Skeletal muscle satellite cell (primary cell): ENCODE data around the gene USP13.
"Not testable (repeated sequence)": the region's sequence is repeated elsewhere in the genome, so short reads cannot be mapped to it uniquely, and the experiment has no call there.

Experiments used
- H3K27me3 ChIP-seq: 2 replicates; pipeline ENCODE4 v1.7.0; 2013; ENCODE audit warnings: low read length; ENCODE audit not compliant: control insufficient read depth, insufficient read depth
- H3K36me3 ChIP-seq: 2 replicates; pipeline ENCODE4 v1.7.0; 2013; ENCODE audit warnings: mild to moderate bottlenecking, control low read depth, low read length; ENCODE audit not compliant: insufficient read depth
- H3K4me1 ChIP-seq: 2 replicates; pipeline ENCODE4 v1.7.0; 2013; ENCODE audit warnings: low read length; ENCODE audit not compliant: control insufficient read depth, insufficient read depth
- H3K4me2 ChIP-seq: 2 replicates; pipeline ENCODE4 v1.7.0; 2013; ENCODE audit warnings: mild to moderate bottlenecking, low read length
- H3K4me3 ChIP-seq: 2 replicates; pipeline ENCODE4 v1.7.0; 2013; ENCODE audit warnings: low read length
- H3K9ac ChIP-seq: 2 replicates; pipeline ENCODE4 v1.7.0; 2013; ENCODE audit warnings: mild to moderate bottlenecking, low read depth, low read length, moderate library complexity
- H3K9me3 ChIP-seq: replicated peaks from 2 replicates; pipeline ENCODE4 v1.7.0; 2013; ENCODE audit warnings: mild to moderate bottlenecking, control low read depth, low read length

The USP13 gene

DNA sequence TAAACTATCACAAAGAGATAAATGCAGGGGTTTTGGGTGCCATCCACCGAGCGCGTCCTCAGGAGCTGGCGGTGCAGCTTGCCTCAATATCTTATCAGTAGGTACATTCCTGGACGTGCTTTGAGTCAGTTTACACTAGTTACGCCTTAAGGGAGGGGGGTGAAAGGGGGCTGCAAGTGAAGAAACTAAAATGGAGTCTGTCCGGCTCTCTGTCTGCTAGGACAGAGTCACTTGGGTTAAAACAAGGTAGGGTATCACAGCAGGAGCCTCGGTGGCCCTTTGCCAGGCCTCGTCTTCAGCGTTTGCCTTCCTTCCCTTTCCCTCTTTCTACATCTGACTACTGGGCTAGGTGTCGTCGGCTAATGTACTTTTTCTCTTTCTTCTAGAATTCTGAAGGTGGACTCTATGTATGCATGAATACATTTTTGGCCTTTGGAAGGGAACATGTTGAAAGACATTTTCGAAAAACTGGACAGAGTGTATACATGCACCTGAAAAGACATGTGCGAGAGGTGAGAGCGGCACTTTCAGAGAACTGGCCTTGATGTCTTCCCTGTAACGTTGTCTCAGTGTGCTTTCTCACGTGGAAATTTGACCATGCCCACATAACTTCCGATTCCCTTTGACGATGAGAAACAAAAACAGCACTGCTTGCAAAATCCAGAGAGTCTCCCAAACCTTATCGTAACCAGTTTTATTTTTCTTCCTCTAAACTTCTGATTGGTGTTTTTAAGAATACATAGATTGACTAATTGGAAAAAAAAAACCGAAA, 28.8 kb downstream of the USP13 start:
- Histone ChIP-seq H3K4me1 (peaks cover 11% of the 10 kb centered on the region), H3K4me3 (no peak overlapping the region), H3K27me3 (no peaks in the 10 kb centered on the region), H3K4me2 (no peak overlapping the region), H3K9me3 (no peaks in the 10 kb centered on the region), H3K9ac (no peak overlapping the region), H3K36me3 (no peaks in the 10 kb centered on the region)

DNA sequence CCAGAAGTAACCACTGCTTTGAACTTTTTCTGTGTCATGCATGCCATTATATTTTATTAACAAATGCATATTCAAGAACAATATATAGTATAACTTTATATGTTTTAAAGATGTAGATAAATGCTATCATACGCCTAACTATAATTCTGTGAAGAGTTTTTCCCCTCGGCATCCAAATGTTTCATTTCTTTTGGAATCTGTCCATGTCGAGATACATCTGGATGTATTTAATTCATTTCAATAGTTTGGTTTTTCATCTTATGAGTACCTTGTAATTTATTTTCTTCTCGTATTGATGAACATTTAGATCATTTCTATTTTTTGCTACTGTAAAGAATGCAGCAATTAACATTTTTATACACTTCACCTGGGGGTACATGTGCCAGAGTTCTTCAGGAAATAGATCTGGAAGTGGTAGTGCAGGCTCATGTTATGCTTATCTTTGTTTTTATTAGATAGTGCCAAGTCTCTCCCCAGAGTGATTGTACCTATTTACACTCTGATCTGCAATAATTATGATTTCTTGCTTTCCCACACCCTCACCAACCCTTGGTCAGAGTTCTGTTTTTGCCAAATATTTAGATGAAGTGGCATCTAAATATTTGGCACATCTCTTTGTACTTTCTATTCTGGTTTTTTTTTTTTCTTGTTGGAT, 29.7 kb downstream of the USP13 start:
- Histone ChIP-seq H3K4me3 (no peak overlapping the region), H3K36me3 (no peaks in the 10 kb centered on the region), H3K9me3 (no peaks in the 10 kb centered on the region), H3K27me3 (no peaks in the 10 kb centered on the region), H3K4me2 (no peak overlapping the region), H3K4me1 (peaks cover 11% of the 10 kb centered on the region), H3K9ac (no peak overlapping the region)

DNA sequence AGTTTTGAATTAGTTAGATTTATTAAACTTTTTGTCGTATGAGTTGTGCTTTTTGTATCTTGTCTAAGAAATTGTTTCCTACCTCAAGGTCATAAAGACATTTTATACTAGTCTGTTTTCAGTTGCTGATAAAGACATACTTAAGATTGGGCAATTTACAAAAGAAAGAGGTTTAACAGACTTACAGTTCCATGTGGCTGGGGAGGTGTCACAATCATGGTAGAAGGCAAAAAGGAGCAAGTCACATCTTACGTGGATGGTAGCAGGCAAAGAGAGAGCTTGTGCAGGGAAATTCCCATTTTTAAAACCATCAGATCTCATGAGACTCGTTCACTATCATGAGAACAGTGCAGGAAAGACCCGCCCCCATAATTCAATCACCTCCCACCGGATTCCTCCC, 30.4 kb downstream of the USP13 start:
- not testable (repeated sequence) for H3K4me3 ChIP-seq, H3K9me3 ChIP-seq, H3K36me3 ChIP-seq, H3K27me3 ChIP-seq, H3K4me2 ChIP-seq, H3K9ac ChIP-seq
- peaks cover 12% of the 10 kb centered on the region for H3K4me1 ChIP-seq

DNA sequence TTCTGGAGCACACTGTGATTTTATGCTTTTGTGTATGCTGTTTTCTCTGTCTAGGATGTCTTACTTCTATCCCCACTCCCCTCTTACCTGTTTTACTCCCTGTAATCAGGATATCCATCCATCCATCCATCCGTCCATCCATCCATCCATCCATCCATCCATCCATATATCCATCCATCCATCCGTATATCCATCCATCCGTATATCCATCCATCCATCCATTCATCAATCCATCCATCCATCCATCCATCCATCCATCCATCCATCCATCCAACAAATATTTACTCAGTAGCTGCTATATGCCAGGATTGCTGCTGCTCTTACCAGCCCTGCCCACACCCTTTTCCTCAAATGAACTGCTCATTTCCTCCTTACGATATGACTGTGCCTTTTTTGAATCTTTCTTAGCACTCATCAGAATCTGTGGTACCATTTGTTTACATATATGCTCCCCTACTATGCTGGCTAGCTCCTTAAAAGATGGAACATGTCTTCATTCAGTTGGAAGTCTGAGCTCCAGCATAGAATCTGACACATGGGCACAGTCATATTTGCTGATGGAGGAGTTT, 35.2 kb downstream of the USP13 start:
- H3K9me3 ChIP-seq = no peaks in the 10 kb centered on the region
- no peak overlapping the region for H3K4me3 ChIP-seq
- H3K27me3 ChIP-seq = no peaks in the 10 kb centered on the region
- no peak overlapping the region for H3K9ac ChIP-seq
- H3K4me2 ChIP-seq = no peak overlapping the region
- no peaks in the 10 kb centered on the region for H3K36me3 ChIP-seq
- peaks cover 7% of the 10 kb centered on the region for H3K4me1 ChIP-seq

DNA sequence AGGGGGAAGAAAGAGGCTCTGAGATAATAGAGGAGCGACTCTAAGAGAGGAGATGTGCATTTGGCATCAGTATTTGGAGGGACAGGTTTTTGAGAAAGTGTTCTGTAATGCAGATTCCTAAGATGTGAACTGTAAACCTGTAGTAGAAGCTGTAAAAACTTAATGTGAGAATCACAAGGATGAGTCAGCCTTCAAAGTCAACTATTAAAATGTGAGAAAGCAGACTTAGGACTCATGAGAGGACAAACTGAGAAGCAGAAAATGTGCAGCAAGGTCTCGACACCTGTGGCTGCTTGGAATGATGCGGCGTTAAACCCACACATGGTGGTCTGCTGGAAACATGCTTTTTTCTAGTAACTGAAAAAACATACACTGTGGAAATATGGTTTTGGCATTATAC, 36.0 kb downstream of the USP13 start:
- Histone ChIP-seq H3K4me1 (peaks cover 7% of the 10 kb centered on the region), H3K4me2 (no peak overlapping the region), H3K4me3 (no peak overlapping the region), H3K9me3 (no peaks in the 10 kb centered on the region), H3K27me3 (no peaks in the 10 kb centered on the region), H3K9ac (no peak overlapping the region), H3K36me3 (no peaks in the 10 kb centered on the region)

DNA sequence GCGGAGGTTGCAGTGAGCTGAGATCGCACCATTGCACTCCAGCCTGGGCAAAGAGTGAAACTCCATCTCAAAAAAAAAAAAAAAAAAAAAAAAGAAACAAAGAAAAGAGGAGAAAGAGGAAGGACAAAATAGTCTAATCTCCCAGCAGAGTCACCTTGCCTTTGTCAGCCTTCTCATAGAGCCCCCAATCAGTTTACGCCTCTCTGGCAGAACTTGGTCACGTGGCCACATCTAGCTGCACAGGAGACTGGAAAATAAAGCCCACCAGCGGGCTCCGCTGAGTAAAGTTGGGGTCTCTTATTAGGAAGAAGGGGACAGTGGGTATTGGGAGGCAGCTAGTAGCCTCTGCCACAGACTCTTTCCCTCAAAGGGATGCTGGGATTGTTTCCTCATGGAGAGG, 41.9 kb downstream of the USP13 start:
- Histone ChIP-seq H3K27me3 (no peaks in the 10 kb centered on the region), H3K4me2 (no peak overlapping the region), H3K36me3 (no peaks in the 10 kb centered on the region), H3K9me3 (no peaks in the 10 kb centered on the region), H3K9ac (no peak overlapping the region), H3K4me3 (no peak overlapping the region), H3K4me1 (no peaks in the 10 kb centered on the region)

DNA sequence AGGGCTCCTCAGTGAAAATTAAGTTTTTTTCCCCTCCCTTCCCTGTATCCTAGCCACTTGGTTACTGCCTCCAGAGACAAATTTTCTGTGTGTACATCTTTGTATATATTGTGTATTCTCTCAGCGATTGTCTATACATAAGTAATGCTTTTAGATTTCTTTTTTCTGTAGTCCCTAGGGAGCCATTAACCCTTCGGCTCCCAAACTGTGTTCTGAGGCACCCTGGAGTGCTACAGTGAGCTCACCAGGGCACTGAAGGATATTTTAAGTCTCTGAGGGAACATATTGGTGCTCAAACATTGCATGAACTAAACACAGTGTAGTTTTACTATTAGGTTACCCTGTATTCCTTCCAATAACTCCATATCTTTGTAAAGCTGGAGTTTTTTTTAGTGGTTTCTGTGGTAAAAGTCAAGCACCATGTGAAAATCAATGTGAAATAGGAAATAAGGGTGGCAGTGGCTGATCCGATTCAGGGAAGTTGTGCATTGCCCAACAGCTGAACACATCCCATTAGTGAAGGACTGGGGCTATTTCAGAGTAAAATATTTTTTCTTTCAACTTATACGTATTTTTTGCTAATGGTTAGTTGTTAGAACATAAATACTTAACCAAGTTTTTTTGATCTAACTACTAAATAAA, 43.0 kb downstream of the USP13 start:
- no peaks in the 10 kb centered on the region for H3K4me1 ChIP-seq
- H3K9ac ChIP-seq = no peak overlapping the region
- H3K36me3 ChIP-seq = no peaks in the 10 kb centered on the region
- H3K27me3 ChIP-seq = no peaks in the 10 kb centered on the region
- no peak overlapping the region for H3K4me3 ChIP-seq
- H3K9me3 ChIP-seq = no peaks in the 10 kb centered on the region
- no peak overlapping the region for H3K4me2 ChIP-seq

DNA sequence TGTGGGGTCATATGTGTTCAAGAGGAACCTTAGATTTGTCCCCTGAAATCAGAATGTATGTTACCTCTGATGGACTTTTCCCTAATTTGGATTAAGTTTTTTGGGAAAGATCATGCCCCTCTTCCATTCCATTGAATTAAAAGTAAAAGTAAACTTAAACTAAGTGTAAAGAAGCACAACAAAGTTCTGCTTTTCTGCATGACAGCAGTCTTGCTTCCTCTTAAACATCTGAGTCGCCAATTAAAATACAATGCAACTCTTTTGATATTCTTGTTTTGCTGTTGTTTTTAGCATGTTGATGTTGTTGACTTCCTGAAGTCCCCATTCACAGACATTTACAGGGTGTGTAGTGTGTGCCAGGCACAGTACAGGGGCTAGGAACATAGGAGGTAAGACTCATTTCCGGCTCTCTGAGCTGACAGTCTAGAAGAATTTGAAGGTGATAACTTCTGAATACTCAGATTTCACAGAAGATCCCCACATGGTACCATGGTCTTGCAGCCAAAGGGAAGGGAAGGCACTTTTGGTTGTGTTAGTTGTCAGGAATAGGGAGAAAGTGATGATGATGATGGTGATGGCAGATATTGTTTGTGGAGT, 45.0 kb downstream of the USP13 start:
- Histone ChIP-seq H3K4me2 (no peak overlapping the region), H3K9me3 (no peaks in the 10 kb centered on the region), H3K4me1 (no peaks in the 10 kb centered on the region), H3K27me3 (no peaks in the 10 kb centered on the region), H3K4me3 (no peak overlapping the region), H3K9ac (no peak overlapping the region), H3K36me3 (no peaks in the 10 kb centered on the region)

DNA sequence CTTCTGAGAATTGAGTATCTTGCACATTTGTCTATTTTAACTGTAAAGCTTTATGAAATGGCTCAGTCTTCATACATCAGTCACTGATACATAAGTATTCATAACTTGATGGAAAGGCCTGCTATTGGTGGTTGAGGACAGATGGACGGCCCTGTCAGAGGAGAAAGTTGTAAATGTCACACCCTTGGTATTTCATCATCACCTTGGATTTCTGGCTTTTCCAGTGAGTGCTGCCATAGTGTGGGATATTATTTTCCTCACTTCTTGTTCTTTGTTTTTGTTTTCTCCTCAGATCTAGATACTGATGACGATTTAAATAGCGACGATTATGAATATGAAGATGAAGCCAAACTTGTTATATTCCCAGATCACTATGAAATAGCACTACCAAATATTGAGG, 47.9 kb downstream of the USP13 start:
- Histone ChIP-seq H3K9ac (no peak overlapping the region), H3K4me2 (no peak overlapping the region), H3K27me3 (no peaks in the 10 kb centered on the region), H3K4me1 (no peaks in the 10 kb centered on the region), H3K9me3 (no peaks in the 10 kb centered on the region), H3K36me3 (no peaks in the 10 kb centered on the region), H3K4me3 (no peak overlapping the region)

DNA sequence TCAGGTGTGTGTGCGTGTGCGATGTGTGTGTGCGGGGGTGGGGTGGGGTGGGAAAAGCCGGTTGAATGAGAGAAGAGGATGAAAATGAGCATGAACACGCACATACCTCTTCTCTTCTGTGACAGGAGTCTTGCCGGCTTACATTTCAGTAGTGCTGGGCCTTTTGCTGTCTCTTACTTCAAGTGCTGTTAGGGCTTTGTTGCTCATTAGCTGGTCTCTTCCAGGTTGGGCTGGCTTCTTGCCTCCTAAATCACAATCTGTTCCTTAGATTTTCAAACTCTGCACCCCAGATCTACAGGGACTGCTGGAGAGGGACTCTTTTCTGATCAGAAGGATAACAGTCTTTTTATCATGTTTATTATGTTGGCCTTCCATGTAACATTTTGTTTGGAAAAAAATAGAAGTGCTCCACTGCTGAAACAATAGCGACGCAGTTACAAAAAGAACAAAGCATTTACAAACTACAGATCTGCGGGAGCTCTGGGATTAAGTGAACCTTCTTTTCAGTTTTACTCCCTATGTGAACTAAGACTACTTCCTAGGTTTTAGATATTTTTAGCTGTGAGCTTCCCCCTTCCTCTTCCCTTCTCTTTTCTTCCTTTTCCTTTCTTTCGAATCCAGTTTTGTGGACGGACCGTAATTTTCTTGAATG, 48.5 kb downstream of the USP13 start:
- H3K4me2 ChIP-seq = no peak overlapping the region
- no peak overlapping the region for H3K4me3 ChIP-seq
- no peaks in the 10 kb centered on the region for H3K27me3 ChIP-seq
- no peaks in the 10 kb centered on the region for H3K4me1 ChIP-seq
- no peaks in the 10 kb centered on the region for H3K9me3 ChIP-seq
- H3K9ac ChIP-seq = no peak overlapping the region
- no peaks in the 10 kb centered on the region for H3K36me3 ChIP-seq
